ENCODE results near the gene FARS2.

The FARS2 gene

GRCh38 chr6:5818959-5819358 lies 557.6 kb downstream of the FARS2 start:
- no peaks in the 10 kb centered on the region for H3K79me2 ChIP-seq (ENCODE audit: control insufficient read depth, insufficient read depth, low read length)
- DNase-seq: no peak
- H3K27ac ChIP-seq (ENCODE audit: low read depth, low read length): no peak overlapping the region
- H2BK120ac ChIP-seq (ENCODE audit: low read depth, low read length): no peak overlapping the region
- H2AK5ac ChIP-seq (ENCODE audit: low read length): no peak overlapping the region
- no peak overlapping the region for H3K4ac ChIP-seq (ENCODE audit: low read depth, low read length)
- no peak overlapping the region for H3K56ac ChIP-seq (ENCODE audit: low read length)
- H3K79me1 ChIP-seq (ENCODE audit: low read length): no peaks in the 10 kb centered on the region
- no peak overlapping the region for H3K9ac ChIP-seq (ENCODE audit: low read length)
- no peak overlapping the region for H4K8ac ChIP-seq (ENCODE audit: low read depth, low read length)
- no peaks in the 10 kb centered on the region for H3K36me3 ChIP-seq (ENCODE audit: control insufficient read depth, insufficient read depth, low read length)
- H2BK15ac ChIP-seq (replicated peaks; ENCODE audit: low read depth): no peak overlapping the region
- H3K4me3 ChIP-seq (ENCODE audit: low read length): no peak overlapping the region
- no CpG with 5 or more reads among the region's 6 CpGs for WGBS (ENCODE audit: extremely low coverage, insufficient coverage, low lambda C conversion rate)
- H3K18ac ChIP-seq (ENCODE audit: low read length): no peak overlapping the region
- no peak overlapping the region for H2BK5ac ChIP-seq (ENCODE audit: low read length)
- no peak overlapping the region for H4K5ac ChIP-seq (ENCODE audit: low read length)
- no peaks in the 10 kb centered on the region for H3K27me3 ChIP-seq (ENCODE audit: insufficient read depth, low read length, poor library complexity)
- H3K4me2 ChIP-seq (ENCODE audit: low read length): no peak overlapping the region
- no peaks in the 10 kb centered on the region for H3K4me1 ChIP-seq (ENCODE audit: control insufficient read depth, low read depth, low read length)
- no peak overlapping the region for H3K23ac ChIP-seq (ENCODE audit: low read length)

All from mesendoderm (in vitro differentiated cells).